K562 (cell line): ENCODE measurements around the gene KRT36.

Source experiments
- CXXC5 ChIP-seq: fragments of 250-450 bp; sonication (Bioruptor Pico); IDR thresholded peaks from 2 replicates; pipeline ENCODE4 v1.8.0; 2022; ENCODE audit warnings: inconsistent platforms, mild to moderate bottlenecking, moderate library complexity
- EGR1 ChIP-seq: fragments of 450-650 bp; conservative IDR thresholded peaks from 2 replicates; pipeline ENCODE4 v1.6.1; 2017; ENCODE audit warnings: mild to moderate bottlenecking
- HMGN3 ChIP-seq: IDR thresholded peaks from 2 replicates; pipeline ENCODE4 v1.6.1; 2011; ENCODE audit warnings: borderline replicate concordance, low read depth, mild to moderate bottlenecking, mixed read lengths, low read length; ENCODE audit not compliant: insufficient read length; ENCODE audit errors: extremely low read depth
- HNRNPH1 ChIP-seq: fragments of 200-400 bp; formaldehyde crosslinking; optimal IDR thresholded peaks from 2 replicates; pipeline ENCODE3; 2017; ENCODE audit warnings: low read depth, mild to moderate bottlenecking, low read length, moderate library complexity
- NR2C2 ChIP-seq, 2 experiments: fragments of 200-800 bp in 1 of 2; sonication (Bioruptor generic) in 1 of 2; sonication (generic) in 1 of 2; formaldehyde crosslinking in 1 of 2; IDR thresholded peaks; 2 replicates each; pipeline versions ENCODE4 v1.6.1 to v1.8.0; 2016 to 2022; ENCODE audit warnings: mild to moderate bottlenecking in 1 of 2, missing compliant biosample characterization in 1 of 2, missing genetic modification characterization in 1 of 2, missing genetic modification reagents in 1 of 2
- POLR2A ChIP-seq: fragments of 450-650 bp; conservative IDR thresholded peaks from 2 replicates; pipeline ENCODE4 v1.6.1; 2016
- SIX5 ChIP-seq, 2 experiments: IDR thresholded peaks; 2 replicates each; pipeline ENCODE4 v1.6.1; 2011; ENCODE audit warnings: low read length in 2 of 2, borderline replicate concordance in 1 of 2, low read depth in 1 of 2, mild to moderate bottlenecking in 1 of 2, moderate library complexity in 1 of 2; ENCODE audit not compliant: insufficient read depth in 1 of 2
- ZBTB5 ChIP-seq: fragments of 450-650 bp; IDR thresholded peaks from 2 replicates; pipeline ENCODE4 v1.6.1; 2017; ENCODE audit warnings: antibody characterized with exemption

DNA sequence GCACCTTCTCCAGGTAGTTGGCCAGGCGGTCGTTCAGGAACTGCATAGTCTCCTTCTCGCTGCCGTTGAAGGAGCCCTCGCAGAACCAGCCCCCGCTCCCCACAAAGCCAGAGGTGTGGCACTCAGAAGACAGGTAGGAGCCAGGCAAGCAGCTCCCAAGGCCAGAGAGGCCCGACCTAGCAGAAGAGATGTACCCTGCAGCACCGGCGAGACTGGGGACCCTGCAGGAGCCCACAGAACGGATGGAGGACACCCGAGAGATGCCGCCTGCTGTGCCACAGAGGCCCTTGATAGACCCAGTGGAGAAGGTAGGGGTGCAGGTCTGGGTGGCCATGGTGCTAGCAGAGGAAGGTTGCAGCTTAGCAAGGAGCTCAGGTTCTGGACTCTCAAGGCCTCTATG lies at the start of gene KRT36:
- TF ChIP-seq NR2C2 (CRISPR knock-in tag; IDR thresholded peaks at IDR 0.05) (no peak), NR2C2 (tag; IDR thresholded peaks at IDR 0.05) (no peak), CXXC5 (CRISPR knock-in tag) (no peak), EGR1 (no peak), HMGN3 (no peak), SIX5 (IDR thresholded peaks at IDR 0.05; ENCODE audit: borderline replicate concordance in 1 of 2, insufficient read depth in 1 of 2, low read depth in 1 of 2, low read length in 2 of 2) (no peak), POLR2A (no peak), ZBTB5 (no peak), HNRNPH1 (no peak)
